Muscle layer of colon (tissue), 2 donors: ENCODE measurements around the gene AKAP11.

ENCODE experiments used
- H3K27ac ChIP-seq: one replicate; pipeline ENCODE4 v1.7.0; 2013; ENCODE audit warnings: low read depth, mild to moderate bottlenecking, low read length, moderate library complexity
- H3K27me3 ChIP-seq, 2 donors: one replicate each; pipeline ENCODE4 v1.7.0; 2013; ENCODE audit warnings: low read length in 2 of 2, mild to moderate bottlenecking in 2 of 2; ENCODE audit not compliant: insufficient read depth in 2 of 2, control insufficient read depth in 1 of 2
- H3K36me3 ChIP-seq: one replicate; pipeline ENCODE4 v1.7.0; 2013; ENCODE audit warnings: mild to moderate bottlenecking, low read length; ENCODE audit not compliant: insufficient read depth
- H3K4me1 ChIP-seq: one replicate; pipeline ENCODE4 v1.7.0; 2013; ENCODE audit warnings: mild to moderate bottlenecking, low read length; ENCODE audit not compliant: insufficient read depth
- H3K4me3 ChIP-seq, 2 donors: one replicate each; pipeline ENCODE4 v1.7.0; 2013; ENCODE audit warnings: low read length in 2 of 2, low read depth in 1 of 2, mild to moderate bottlenecking in 1 of 2, moderate library complexity in 1 of 2
- H3K9ac ChIP-seq: one replicate; pipeline ENCODE4 v1.7.0; 2013; ENCODE audit warnings: low read length
- H3K9me3 ChIP-seq: one replicate; pipeline ENCODE4 v1.7.0; 2013; ENCODE audit warnings: mild to moderate bottlenecking, low read length
- donor health status: abdominal sarcoma.
- donor health status: Adenocarcinoma of cecum.

AKAP11 gene

DNA sequence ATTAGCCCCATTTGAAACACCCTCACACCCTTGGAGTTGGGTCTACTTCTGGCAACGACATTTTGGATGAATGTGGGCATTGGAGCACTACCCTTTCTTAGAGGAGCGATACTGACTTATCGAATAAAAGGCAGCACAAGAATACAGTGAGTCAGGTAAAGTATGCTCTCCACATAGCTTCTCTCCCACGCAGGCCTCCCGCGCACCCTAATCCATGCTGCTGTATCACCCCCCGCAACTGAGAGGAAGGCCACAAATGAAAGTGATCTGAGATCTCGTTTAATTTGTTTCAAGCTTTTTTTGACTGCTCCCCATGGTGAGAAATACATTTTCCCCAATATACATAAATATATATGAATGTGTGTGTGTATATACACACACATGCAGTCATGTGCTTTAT, 25.4 kb upstream of the AKAP11 start:
- no peak overlapping the region for H3K4me3 ChIP-seq
- no peak overlapping the region for H3K27ac ChIP-seq
- no peak overlapping the region for H3K9ac ChIP-seq
- no peaks in the 10 kb centered on the region for H3K36me3 ChIP-seq
- no peaks in the 10 kb centered on the region for H3K4me1 ChIP-seq
- H3K9me3 ChIP-seq = no peaks in the 10 kb centered on the region
- H3K27me3 ChIP-seq = no peaks in the 10 kb centered on the region

DNA sequence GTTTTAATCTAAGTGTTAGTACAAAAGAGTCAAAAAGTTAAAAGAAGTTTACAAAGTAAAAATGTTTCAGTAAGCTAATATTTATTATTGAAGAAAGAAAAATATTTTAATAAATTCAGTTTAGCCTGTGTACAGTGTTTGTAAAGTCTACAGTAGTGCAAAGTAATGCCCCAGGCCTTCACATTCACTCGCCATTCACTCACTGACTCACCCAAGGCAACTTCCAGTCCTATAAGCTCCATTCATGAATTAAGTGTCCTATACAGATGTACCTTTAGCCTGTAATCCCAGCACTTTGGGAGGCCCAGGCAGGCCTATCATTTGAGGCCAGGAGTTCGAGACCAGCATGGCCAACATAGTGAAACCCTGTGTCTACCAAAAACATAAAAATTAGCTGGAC, 24.1 kb upstream of the AKAP11 start:
- Histone ChIP-seq H3K4me1 (no peaks in the 10 kb centered on the region), H3K9ac (no peak overlapping the region), H3K9me3 (no peaks in the 10 kb centered on the region), H3K27me3 (no peaks in the 10 kb centered on the region), H3K4me3 (no peak overlapping the region), H3K27ac (no peak overlapping the region), H3K36me3 (no peaks in the 10 kb centered on the region)

DNA sequence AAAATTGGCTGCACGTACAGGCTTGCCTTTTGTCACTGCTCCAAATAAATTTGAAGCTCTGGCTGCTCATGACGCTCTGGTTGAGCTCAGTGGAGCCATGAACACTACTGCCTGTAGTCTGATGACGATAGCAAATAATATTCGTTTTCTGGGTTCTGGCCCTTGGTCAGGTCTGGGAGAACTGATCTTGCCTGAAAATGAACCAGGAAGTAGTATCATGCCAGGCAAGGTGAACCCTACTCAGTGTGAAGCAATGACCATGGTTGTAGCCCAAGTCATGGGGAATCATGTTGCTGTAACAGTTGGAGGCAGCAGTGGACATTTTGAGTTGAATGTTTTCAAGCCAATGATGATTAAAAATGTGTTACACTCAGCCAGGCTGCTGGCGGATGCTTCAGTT, 16.1 kb upstream of the AKAP11 start:
- no peak overlapping the region for H3K27ac ChIP-seq
- no peaks in the 10 kb centered on the region for H3K36me3 ChIP-seq
- no peaks in the 10 kb centered on the region for H3K4me1 ChIP-seq
- no peaks in the 10 kb centered on the region for H3K27me3 ChIP-seq
- H3K9me3 ChIP-seq = no peaks in the 10 kb centered on the region
- H3K9ac ChIP-seq = no peak overlapping the region
- no peak overlapping the region for H3K4me3 ChIP-seq

DNA sequence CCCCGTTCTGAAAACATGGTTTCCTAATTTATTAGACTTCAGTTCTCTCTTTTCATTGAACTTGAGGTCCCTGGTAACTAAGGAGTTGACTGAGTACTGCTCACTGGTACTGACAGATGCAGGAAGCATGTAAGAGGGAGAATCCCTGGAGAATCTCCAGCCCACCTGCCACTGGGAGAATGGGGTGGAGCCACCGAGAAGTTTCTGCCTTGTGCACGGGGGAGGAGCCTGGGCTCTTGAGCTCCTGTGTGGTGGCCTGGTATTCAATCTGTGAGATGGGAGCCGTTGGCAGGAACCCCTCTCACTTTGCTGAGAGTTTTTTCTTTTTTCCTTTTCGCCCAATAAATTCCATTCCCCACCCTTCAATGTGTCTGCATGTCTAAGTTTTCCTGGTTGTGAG, 13.2 kb upstream of the AKAP11 start:
- Histone ChIP-seq H3K4me3 (no peak overlapping the region), H3K27me3 (no peaks in the 10 kb centered on the region), H3K36me3 (no peaks in the 10 kb centered on the region), H3K9ac (no peak overlapping the region), H3K9me3 (no peaks in the 10 kb centered on the region), H3K4me1 (no peaks in the 10 kb centered on the region), H3K27ac (no peak overlapping the region)

DNA sequence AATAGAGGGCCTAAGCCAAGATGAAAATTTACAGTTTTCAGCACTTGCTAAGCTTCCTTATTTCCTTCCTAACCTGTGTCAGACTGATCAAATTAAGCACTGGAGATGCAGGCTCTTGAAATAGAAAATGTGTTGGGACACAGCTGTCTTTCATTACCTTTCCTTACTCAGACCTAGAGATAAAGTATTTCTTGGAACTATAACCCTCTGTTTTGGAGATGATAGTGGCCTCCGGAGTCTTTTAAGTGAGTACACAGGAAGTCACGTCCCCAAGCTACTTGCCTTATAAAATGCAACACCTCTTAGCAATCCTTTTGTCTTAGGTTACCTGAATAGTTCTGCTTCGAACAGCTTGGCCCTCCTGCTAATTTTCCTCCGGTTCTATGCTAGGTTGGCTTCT, 12.4 kb upstream of the AKAP11 start:
- H3K4me3 ChIP-seq = no peak overlapping the region
- no peak overlapping the region for H3K27ac ChIP-seq
- H3K27me3 ChIP-seq = no peaks in the 10 kb centered on the region

DNA sequence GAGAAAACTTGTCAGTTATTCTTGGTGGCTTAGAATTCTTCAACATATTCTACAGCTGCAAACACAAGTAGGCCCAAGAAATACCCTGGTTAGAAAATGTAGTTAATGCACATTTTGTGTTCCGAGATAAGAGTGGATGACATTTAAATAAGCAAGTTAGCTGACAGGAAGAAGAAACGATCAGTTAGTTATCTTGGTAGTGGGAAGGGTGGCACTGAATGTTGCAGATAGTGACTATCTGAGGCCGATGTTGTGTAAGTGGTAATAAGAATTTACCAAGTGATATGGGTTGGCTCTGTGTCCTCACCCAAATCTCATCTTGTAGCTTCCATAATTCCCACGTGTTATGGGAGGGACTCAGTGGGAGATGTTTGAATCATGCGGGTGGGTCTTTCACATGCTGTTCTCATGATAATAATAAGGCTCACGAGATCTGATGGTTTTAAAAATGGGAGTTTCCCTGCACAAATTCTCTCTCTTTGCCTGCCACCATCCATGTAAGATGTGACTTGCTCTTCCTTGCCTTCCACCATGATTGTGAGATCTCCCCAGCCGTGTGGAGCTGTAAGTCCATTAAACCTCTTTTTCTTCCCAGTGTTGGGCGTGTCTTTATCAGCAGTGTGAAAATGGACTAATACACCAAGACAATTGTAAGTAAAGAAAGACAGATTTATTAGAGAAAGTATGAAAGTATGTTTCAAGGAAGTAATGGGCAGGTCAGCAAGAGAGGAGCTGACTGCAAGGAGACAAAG, 10.9 kb upstream of the AKAP11 start:
- Histone ChIP-seq H3K4me3 (no peak overlapping the region), H3K4me1 (no peaks in the 10 kb centered on the region), H3K27me3 (no peaks in the 10 kb centered on the region), H3K27ac (no peak overlapping the region), H3K36me3 (no peaks in the 10 kb centered on the region), H3K9me3 (no peaks in the 10 kb centered on the region), H3K9ac (no peak overlapping the region)

More for the DNA sequence above, 12.4 kb upstream of the AKAP11 start:
- Histone ChIP-seq H3K9ac (no peak overlapping the region), H3K9me3 (no peaks in the 10 kb centered on the region), H3K4me1 (no peaks in the 10 kb centered on the region), H3K36me3 (no peaks in the 10 kb centered on the region)

DNA sequence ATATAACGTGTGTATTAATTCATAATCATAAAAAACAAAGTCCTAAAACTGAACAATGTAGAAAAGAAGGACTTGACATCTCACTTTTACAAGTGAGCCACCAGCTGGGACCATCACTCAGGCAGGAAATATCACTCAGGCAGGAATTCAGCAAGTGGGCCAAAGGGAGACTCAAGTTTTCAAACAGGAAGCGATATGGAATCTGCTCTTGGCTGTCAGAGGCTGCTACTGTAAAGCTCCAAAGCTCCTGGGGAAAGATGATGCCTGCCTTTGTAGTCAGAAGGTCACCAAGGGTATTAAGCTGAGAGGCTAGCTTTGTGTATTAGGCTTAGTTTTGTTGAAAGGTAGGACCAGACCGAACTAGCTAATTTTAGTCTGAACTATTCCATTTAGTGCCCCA, 5.5 kb upstream of the AKAP11 start:
- no peak overlapping the region for H3K27ac ChIP-seq

DNA sequence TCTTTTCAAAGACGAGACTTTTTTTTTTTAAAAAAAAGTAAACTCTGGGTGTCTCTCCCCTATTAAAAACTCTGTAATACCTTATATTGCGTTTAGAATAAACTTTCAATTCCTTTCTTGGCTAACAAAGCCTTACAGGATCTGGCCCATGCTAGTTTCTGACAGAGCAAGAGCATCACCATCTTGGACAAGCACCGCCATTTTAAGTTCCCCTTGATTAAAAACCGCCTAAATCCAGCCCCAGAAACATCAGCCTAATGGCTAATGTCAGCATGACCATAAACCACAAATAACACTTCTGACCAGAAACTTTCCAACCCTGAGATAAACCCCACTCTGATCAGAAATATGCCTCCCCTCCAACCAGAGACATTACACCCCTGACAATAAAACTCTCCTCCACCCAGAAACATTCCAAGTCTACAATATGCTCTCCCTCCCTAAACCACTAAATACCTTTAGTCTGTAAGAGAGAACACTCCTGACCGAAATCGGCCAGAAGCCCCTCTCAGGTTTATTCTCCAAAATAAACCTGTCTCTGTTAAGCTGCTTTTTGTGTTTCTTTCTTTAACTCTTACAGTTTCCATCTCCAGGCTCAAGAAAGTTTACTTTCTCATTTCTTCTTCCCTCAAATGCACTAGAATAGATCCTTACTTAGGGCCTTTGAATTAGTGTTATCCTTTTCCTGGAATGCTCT, 1.6 kb upstream of the AKAP11 start:
- H3K4me3 ChIP-seq = no peak overlapping the region
- H3K27ac ChIP-seq = no peak overlapping the region
- H3K9me3 ChIP-seq = no peaks in the 10 kb centered on the region
- H3K36me3 ChIP-seq = no peaks in the 10 kb centered on the region
- H3K9ac ChIP-seq = no peak overlapping the region
- H3K27me3 ChIP-seq = no peaks in the 10 kb centered on the region
- peaks cover 24% of the 10 kb centered on the region for H3K4me1 ChIP-seq

More for the DNA sequence above, 5.5 kb upstream of the AKAP11 start:
- Histone ChIP-seq H3K9me3 (no peaks in the 10 kb centered on the region), H3K4me3 (no peak overlapping the region), H3K36me3 (no peaks in the 10 kb centered on the region), H3K27me3 (no peaks in the 10 kb centered on the region), H3K4me1 (no peaks in the 10 kb centered on the region), H3K9ac (no peak overlapping the region)

DNA sequence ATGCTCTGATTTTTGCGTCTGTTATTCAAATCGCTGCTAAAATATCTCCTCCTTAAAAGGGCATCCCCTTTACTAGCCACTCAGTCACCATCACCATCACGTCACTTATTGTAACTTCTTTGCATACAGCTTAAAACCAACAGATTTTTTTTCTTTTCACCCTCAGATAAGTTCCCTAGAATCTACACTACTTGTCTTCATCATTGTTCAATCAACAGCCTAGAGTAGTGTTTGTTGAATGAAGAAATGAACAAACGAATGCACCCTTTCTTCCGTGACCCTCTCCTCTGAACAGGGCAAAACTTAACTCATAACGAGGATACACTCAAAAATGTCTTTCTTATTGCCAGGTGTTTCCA, 1.1 kb upstream of the AKAP11 start:
- Histone ChIP-seq H3K27me3 (no peaks in the 10 kb centered on the region), H3K36me3 (no peaks in the 10 kb centered on the region), H3K9ac (peak overlapping the region; percentile 61), H3K27ac (peak overlapping the region; percentile 89), H3K9me3 (no peaks in the 10 kb centered on the region), H3K4me1 (peaks cover 29% of the 10 kb centered on the region), H3K4me3 (peak overlapping the region; percentile 61 to 90)

DNA sequence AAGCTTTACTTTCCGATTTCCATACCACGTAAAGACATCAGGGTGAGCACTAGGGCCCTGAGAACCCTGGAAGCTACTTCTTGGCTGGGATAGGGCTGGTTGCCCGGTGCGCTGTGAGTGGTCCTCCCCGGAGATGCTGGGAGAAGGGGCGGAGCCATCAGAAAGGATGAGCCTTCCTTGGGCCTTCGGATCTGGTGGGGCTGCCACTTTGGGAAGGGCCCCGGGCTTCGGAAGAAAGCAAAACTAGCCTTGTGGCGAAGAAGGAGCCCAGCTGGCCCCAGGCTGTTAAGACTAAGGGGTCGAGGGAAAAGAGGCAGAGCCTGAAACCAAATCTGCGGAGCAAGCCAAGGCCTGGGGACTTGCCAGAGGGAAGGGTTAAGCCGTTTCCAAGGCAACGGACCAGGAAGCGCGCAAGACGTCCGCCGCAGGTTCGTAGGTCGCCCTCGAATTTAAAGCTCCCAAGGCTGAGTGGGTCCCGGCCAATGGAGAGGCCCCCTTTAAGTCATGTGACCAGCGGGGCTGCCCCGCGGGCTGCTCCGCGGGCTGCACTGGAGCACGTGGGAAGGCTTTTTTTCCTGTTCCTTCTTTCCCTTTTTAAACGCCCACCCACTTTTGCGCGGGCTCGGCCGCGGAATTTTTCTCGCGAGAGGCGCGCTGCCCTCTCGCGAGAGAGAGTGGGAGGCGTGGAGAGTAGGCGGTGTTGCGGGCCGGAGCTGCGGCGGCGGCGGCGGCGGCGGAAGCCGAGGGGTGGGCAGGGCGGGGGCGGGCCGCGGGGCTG, 426 bp upstream of the AKAP11 start:
- Histone ChIP-seq H3K9ac (peak overlapping the region; percentile 61), H3K9me3 (no peaks in the 10 kb centered on the region), H3K36me3 (no peaks in the 10 kb centered on the region), H3K4me3 (peak overlapping the region; percentile 61 to 90), H3K27ac (peak overlapping the region; percentile 89), H3K27me3 (no peaks in the 10 kb centered on the region), H3K4me1 (peaks cover 29% of the 10 kb centered on the region)

DNA sequence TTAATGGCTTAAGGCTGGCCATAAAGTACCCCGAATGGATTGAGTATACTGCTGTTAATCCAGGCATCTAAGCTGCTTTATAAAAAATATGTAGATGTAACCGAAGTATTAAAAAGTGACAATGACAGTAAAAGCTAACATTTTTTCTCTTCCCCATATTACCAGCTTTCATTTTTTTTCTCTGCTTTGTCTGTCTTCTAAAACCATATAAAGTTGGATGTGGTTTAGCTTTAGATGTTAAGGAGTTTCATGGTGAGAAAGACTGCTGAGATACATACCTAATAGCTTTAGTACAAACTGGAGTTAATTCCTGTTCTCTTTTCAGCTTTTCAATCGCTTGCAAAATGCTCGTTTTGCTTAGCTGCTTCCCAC, 838 bp downstream of the AKAP11 start:
- peak overlapping the region; percentile 87 for H3K9ac ChIP-seq

More for the DNA sequence above, 838 bp downstream of the AKAP11 start:
- Histone ChIP-seq H3K9me3 (no peaks in the 10 kb centered on the region), H3K27me3 (no peaks in the 10 kb centered on the region), H3K4me3 (peak overlapping the region; percentile 86 to 94), H3K27ac (peak overlapping the region; percentile 84), H3K4me1 (peaks cover 31% of the 10 kb centered on the region), H3K36me3 (no peaks in the 10 kb centered on the region)
